ENCODE data around the gene PEX6. TPM values are rescaled to one million over a fixed set of nuclear protein-coding genes. Genes with fewer than 3 reads are reported as not detected.

The PEX6 gene
- total and polyA plus RNA-seq, 2 experiments from 2014 or later, result 6.5 to 25.1 TPM

DNA sequence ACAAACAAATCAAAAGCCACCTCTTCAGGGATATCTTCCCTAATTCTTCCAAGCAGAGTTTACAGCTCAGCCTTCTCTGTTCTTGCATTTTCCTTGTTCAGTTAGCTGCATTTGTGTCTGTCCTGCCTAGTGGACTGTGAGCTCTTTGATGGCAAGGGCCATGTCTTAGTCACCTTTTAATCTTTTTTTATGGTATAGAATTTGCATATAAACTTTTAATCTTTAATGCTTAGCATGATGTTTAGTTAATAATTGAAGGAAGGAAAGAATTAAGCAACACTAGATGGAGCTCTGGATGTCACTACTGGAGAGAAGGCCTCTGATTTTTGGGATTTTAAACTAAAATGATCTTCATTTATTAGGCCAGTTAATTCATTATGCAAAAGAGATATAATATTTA is 17.5 kb upstream of the PEX6 start (continued):
- TF ChIP-seq STAT1 (IDR thresholded peaks at IDR 0.05; ENCODE audit: unreplicated experiment), result no peak

DNA sequence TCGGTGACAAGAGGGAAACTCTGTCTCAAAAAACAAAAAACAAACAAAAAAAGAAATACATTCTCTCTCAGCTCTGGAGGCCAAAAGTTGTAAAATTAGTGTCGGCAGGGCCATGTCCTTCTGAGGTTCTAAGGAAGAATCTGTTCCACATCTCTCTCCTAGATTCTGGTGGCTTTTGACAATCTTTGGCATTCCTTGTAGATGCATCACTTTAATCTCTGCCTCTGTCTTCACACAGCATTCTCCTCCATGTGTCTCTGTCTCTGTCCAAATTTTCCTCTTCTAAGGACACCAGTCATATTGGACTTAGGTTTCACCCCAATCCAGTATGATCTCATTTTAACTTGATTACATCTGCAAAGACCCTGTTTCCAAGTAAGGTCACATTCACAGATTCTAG is 14.5 kb upstream of the PEX6 start:
- no peaks in the 10 kb centered on the region for H3K9me3 Mint-ChIP-seq
- H3K4me3 Mint-ChIP-seq, result no peak overlapping the region
- no peaks in the 10 kb centered on the region for H3K27me3 ChIP-seq (ENCODE audit: insufficient read depth)
- H3K9me2 ChIP-seq (ENCODE audit: insufficient read depth), result no peaks in the 10 kb centered on the region
- H3K27me3 Mint-ChIP-seq (ENCODE audit: insufficient read depth, low read depth, poor library complexity), result peaks cover 6% of the 10 kb centered on the region
- no peaks in the 10 kb centered on the region for H3K79me2 ChIP-seq (replicated peaks; ENCODE audit: insufficient read depth)
- H3K36me3 ChIP-seq (ENCODE audit: insufficient read depth), result 0 out of 2 replicates have a peak, but pooled peaks cover 5% of the 10 kb centered on the region
- H2AFZ ChIP-seq, result no peak overlapping the region
- no peak overlapping the region for H3K27ac ChIP-seq (ENCODE audit: low read depth)
- peaks cover 15% of the 10 kb centered on the region for H4K20me1 ChIP-seq (replicated peaks; ENCODE audit: insufficient read depth)
- H3K4me1 ChIP-seq (ENCODE audit: insufficient read depth), result no peaks in the 10 kb centered on the region
- H3K36me3 Mint-ChIP-seq (ENCODE audit: low read depth), result peaks cover 16% of the 10 kb centered on the region; the same call in 1 of the 3 replicates
- H3K27ac Mint-ChIP-seq, result no peak overlapping the region
- no peak overlapping the region for H3K4me3 ChIP-seq
- DNase-seq (ENCODE audit: low spot score) (no peak), ATAC-seq (no peak)
- no peak for TF ChIP-seq ZNF114 (CRISPR knock-in tag; IDR thresholded peaks at IDR 0.05)
- no peak for TF ChIP-seq POLR2AphosphoS5 (IDR thresholded peaks at IDR 0.05; ENCODE audit: low read depth)
- TF ChIP-seq, protein P1, sequence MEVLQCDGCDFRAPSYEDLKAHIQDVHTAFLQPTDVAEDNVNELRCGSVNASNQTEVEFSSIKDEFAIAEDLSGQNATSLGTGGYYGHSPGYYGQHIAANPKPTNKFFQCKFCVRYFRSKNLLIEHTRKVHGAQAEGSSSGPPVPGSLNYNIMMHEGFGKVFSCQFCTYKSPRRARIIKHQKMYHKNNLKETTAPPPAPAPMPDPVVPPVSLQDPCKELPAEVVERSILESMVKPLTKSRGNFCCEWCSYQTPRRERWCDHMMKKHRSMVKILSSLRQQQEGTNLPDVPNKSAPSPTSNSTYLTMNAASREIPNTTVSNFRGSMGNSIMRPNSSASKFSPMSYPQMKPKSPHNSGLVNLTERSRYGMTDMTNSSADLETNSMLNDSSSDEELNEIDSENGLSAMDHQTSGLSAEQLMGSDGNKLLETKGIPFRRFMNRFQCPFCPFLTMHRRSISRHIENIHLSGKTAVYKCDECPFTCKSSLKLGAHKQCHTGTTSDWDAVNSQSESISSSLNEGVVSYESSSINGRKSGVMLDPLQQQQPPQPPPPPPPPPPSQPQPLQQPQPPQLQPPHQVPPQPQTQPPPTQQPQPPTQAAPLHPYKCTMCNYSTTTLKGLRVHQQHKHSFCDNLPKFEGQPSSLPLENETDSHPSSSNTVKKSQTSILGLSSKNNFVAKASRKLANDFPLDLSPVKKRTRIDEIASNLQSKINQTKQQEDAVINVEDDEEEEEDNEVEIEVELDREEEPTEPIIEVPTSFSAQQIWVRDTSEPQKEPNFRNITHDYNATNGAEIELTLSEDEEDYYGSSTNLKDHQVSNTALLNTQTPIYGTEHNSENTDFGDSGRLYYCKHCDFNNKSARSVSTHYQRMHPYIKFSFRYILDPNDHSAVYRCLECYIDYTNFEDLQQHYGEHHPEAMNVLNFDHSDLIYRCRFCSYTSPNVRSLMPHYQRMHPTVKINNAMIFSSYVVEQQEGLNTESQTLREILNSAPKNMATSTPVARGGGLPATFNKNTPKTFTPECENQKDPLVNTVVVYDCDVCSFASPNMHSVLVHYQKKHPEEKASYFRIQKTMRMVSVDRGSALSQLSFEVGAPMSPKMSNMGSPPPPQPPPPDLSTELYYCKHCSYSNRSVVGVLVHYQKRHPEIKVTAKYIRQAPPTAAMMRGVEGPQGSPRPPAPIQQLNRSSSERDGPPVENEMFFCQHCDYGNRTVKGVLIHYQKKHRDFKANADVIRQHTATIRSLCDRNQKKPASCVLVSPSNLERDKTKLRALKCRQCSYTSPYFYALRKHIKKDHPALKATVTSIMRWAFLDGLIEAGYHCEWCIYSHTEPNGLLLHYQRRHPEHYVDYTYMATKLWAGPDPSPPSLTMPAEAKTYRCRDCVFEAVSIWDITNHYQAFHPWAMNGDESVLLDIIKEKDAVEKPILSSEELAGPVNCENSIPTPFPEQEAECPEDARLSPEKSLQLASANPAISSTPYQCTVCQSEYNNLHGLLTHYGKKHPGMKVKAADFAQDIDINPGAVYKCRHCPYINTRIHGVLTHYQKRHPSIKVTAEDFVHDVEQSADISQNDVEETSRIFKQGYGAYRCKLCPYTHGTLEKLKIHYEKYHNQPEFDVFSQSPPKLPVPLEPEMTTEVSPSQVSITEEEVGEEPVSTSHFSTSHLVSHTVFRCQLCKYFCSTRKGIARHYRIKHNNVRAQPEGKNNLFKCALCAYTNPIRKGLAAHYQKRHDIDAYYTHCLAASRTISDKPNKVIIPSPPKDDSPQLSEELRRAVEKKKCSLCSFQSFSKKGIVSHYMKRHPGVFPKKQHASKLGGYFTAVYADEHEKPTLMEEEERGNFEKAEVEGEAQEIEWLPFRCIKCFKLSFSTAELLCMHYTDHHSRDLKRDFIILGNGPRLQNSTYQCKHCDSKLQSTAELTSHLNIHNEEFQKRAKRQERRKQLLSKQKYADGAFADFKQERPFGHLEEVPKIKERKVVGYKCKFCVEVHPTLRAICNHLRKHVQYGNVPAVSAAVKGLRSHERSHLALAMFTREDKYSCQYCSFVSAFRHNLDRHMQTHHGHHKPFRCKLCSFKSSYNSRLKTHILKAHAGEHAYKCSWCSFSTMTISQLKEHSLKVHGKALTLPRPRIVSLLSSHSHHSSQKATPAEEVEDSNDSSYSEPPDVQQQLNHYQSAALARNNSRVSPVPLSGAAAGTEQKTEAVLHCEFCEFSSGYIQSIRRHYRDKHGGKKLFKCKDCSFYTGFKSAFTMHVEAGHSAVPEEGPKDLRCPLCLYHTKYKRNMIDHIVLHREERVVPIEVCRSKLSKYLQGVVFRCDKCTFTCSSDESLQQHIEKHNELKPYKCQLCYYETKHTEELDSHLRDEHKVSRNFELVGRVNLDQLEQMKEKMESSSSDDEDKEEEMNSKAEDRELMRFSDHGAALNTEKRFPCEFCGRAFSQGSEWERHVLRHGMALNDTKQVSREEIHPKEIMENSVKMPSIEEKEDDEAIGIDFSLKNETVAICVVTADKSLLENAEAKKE (CRISPR knock-in tag; IDR thresholded peaks at IDR 0.05), result no peak
- TF ChIP-seq EZH2 (IDR thresholded peaks at IDR 0.05; ENCODE audit: low read depth, unreplicated experiment), result no peak
- no peak for TF ChIP-seq CREB1 (CRISPR knock-in tag; IDR thresholded peaks at IDR 0.05; ENCODE audit: low read depth)
- TF ChIP-seq, protein P2, sequence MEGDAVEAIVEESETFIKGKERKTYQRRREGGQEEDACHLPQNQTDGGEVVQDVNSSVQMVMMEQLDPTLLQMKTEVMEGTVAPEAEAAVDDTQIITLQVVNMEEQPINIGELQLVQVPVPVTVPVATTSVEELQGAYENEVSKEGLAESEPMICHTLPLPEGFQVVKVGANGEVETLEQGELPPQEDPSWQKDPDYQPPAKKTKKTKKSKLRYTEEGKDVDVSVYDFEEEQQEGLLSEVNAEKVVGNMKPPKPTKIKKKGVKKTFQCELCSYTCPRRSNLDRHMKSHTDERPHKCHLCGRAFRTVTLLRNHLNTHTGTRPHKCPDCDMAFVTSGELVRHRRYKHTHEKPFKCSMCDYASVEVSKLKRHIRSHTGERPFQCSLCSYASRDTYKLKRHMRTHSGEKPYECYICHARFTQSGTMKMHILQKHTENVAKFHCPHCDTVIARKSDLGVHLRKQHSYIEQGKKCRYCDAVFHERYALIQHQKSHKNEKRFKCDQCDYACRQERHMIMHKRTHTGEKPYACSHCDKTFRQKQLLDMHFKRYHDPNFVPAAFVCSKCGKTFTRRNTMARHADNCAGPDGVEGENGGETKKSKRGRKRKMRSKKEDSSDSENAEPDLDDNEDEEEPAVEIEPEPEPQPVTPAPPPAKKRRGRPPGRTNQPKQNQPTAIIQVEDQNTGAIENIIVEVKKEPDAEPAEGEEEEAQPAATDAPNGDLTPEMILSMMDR (conservative IDR thresholded peaks at IDR 0.05; ENCODE audit: low read depth in 2 of 2), result no peak
- no peak for TF ChIP-seq JUNB (IDR thresholded peaks at IDR 0.05; ENCODE audit: unreplicated experiment)
- no peak for TF ChIP-seq NANOG (IDR thresholded peaks at IDR 0.05; ENCODE audit: borderline replicate concordance)
- no peak for TF ChIP-seq REST (IDR thresholded peaks at IDR 0.05; ENCODE audit: unreplicated experiment)
- no peak for TF ChIP-seq ZNF331 (CRISPR knock-in tag; IDR thresholded peaks at IDR 0.05; ENCODE audit: low read depth)
- TF ChIP-seq ETS1 (IDR thresholded peaks at IDR 0.05), result no peak
- H3F3A ChIP-seq (replicated peaks; ENCODE audit: low read depth), result 0 out of 2 replicates have a peak, but pooled peaks cover 4% of the 10 kb centered on the region
- H3K4me1 Mint-ChIP-seq, result 0 out of 3 replicates have a peak, but pooled peaks cover under 1% of the 10 kb centered on the region
- H3K4me2 ChIP-seq, result no peak overlapping the region

Data from GM23338 (cell line).